SIG-M5 (cell line): Measurements from ENCODE around the gene HLX.

Source experiments
- DNase-seq: peaks from one replicate; lab custom pipeline; 2025; lab: John Stamatoyannopoulos, UW

HLX gene

DNA sequence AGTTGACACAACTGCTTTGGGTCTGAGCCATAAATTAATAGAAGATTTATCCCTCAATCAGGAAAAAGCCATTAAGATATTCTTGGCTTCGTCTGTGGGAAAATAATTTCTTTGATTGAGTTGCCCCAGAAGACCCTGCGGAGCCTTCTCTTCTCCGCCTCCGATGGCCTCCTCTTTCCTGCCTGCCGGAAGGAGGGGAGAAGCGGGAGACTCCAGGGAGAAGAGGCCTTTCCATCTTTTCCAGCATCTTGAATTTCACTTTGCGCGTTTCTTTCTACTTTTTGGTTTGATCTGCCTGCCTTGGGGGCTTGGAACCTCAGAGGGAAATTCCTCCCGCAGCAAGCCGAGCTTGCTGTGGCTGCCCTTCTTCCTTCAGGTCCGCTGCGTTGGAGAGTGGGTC, 16.8 kb downstream of the HLX start:
- no peak for DNase-seq

DNA sequence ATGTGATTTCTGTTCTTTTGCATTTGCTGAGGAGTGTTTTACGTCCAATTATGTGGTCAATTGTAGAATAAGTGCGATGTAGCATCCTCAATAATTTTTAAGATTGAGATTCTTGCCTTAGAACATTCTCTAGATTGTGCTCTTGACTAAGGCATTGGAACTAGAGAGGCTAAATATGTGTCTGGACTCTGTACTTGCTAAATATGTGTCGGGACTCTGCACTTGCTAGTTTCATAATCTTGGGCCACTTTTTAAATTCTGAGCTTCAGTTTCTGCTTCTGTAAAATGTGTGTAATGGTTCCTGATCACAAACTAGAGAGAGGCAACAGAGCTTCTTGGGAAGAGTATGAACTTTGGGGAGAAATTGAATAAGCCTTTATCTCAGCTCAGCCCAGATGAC, 21.6 kb downstream of the HLX start:
- no peak for DNase-seq

DNA sequence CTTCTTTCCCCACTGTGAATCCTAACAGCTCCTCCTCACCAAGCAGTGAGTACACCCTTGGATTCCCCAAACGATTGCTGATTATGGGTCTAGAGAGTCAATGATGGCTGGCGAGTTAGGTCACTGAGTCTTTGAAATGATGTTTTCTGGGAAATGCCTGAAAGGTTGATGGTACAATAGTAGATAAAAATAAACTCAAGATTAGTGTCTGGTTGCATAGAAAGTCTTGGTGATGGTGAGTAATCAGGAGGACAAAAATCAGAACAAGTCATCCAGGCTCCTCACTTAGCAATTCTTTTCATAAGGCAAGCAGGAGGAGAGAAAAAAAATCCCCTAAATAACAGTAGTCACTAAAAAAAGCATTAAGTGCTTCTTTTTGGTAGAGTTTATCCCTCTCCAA, 22.6 kb downstream of the HLX start:
- no peak for DNase-seq

DNA sequence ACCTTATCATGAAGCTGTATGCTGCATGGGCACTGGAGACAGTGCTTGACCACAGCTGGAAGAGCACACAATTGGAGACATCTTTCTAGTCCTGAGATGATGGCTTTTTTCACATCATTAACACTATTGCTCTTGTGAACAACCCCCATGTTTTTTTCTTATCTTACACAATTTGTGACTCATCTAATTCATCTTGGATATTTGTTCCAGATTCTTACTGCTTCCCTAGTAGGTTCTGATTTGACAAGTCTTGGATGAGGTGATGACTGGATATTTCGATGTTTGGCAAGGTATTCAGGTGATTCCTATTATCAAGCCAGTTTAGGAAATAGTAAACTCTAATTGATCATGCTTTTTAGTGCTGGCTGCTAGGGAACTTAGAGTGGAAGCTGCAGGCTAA, 23.7 kb downstream of the HLX start:
- no peak for DNase-seq

DNA sequence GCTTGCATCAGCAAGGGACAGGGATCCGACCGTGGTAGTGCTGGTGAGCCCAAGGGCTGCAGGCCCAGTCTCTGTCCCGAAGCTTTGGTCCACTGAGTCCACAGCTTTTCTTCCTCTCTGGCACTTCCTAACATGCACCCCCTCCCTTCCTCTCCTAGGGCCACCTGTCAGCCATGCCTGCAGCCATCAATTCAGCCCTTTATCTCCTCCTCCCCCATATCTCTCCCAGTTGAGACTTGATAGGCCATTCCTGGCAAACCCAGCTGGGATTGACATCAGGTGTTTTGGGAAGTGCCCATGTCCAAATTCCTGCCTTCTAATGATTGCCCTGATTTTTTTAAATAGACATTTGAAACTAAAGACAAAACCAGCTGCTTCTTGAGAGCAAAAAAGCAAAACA, 25.6 kb downstream of the HLX start:
- DNase-seq: no peak

DNA sequence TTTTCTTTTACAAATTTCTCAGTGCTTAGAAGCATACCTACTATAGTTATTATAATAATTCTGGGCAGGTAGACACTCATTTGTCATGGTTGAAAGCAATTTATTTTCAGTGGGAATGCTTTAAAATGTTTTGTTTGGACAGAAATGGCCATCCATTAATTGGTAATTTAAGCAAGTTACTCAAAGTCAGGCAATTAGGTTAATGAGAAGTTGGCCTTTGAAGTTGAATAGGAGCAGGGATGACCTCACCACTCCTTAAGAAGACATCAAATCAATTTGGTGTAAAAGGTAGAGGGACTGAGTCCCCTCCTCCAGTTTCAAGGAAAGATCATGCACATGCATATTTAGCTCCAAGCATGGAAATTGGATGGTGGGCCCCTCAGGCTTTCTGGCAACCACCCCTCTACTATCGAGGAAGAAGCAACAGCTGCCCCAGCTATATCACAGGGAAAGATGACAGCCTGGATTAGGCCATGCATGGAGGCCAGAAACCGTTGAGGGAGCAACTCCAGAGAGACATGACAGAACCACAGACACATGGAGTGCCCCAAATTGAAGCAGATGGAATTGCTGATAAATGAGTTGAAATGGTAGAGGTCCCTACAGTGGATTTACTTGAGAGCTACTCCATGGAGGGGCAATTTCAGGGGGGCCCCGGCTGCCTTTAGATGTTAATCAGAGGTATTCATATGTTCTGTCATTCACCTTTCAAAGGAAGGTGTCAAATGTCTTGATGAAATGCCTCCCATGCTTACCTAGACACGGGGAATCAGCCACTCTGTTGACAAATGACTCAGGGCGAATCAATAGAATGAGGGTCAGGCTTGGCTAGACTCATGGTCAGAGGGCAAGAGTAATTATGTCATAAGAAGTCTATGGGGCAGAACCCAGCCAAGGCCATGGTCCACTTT, 26.7 kb downstream of the HLX start:
- no peak for DNase-seq

DNA sequence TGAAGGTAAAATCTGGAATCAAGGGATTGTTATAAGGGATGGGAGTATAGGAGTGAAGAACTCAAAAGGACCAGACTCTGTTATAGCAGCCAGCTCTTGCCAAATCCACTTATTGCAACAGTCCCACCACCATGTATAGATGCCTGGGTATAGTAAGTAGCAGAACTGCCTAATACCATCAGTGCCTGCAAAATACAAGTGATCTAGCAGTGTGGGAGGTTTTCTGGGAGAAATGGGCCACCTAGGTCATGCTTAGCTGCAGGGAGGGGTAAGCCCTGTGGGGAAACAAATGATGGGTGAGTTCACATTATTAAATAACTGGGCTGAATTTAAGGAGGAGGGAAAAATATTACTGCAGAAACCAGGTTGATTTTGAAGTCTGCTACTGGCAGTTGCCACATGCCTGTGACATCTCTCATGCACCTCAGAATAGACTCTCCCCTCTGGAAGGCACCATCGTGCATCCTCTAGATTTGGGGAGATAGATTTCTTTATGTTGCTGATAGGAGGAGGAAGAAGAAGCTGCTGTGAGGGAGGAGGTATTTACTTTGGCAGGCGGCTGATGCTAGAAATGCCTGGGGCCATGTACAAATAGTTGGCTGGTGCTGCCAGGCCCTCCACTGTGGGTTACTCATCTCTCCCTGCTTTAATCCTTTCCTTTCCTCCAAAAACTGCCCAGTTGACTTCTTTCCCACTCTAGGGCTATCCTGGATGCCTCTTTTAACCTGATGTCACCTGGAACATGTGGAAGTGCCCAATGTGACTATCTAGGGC, 27.5 kb downstream of the HLX start:
- no peak for DNase-seq

DNA sequence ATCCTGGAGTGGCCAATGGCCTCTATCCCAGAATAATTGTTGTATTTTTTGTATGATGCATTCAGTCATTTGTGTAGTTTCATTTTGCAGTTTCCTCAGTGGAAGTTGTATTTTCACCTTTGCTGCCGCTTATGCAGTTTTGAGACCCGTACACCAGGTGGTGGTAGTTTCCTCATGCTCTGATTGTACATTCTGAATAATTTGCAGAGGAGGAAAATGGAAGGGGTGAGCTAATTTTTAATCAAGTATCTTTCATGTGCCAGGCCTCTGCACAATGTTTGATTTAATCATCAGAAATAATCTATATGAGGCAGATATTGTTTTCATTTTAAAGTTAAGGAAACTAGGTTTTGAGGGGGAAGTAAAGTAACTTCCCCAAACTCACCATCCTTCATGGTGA, 29.5 kb downstream of the HLX start:
- no peak for DNase-seq

DNA sequence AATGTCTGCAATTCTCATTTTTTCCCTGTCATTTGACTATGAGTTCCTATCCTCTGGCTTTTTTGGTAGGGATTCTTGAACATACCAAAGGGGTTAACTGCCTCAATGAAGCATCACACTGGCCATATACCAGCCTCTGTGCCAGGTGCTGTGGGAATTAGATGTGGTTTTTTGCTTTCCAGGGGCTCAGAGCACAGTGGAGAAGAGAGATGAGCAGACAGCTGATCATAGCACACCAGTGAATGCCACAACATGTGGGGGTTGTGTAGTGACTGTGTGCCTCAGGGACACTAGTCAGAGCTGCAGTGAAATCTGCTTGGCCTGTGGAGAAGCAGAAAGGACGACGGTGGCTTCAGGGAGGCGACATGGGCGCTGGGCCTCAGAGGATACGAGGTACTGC, 30.8 kb downstream of the HLX start:
- DNase-seq: no peak

DNA sequence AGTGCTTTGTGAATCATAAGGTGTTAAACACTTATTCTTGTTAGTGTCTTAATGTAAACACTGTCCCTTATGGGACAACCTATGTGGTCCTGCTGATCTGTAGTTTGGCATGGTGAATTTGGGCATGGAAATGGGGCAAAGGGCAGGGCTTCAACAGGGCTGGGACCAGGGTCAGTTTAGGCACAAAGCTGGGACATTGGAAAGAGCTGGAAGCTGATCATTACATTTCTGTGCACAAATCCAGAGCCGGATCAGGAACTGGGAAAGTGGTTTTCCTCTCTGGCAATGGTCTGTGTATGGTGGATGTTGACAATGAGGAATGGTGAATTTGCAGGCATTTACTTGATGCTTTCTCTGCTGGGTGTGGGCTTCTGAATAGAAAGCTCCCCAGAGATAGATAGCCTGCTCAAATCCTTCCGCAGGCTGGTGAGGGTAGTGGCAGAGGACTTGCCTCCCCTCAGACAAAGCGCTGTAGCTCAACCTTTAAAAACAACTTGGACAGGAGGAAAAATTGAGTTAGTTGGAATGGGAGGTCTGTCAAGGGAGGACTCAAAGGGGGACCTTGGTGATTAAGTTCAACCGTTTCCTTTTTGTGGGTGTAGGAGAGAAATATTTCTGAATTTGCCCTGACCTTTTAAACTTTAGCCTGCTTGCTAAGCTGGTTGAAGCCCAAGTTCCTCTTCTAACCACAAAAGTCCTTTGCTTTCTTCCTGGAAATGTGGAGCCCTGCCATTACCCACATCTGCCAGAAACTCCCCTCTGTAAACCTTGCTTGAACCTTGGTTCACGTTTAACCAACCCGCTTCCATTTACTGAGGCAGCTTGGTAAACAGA, 35.3 kb downstream of the HLX start:
- DNase-seq: peak; percentile 24

DNA sequence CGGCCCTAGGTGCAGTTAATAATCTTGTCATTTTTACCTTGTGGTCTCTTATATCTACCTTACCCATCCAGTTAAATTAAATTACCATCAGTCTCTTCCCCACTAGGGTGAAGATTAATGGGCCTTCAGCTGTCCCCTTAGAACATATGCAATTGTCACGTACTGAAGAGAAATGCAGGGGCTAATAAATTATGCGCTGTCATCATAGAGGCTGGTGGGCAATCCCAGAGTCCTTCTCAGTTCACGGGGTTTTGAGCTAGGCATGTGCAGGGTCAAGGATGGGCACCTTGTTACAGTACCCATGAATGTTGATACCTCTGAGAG, 35.8 kb downstream of the HLX start:
- no peak for DNase-seq

DNA sequence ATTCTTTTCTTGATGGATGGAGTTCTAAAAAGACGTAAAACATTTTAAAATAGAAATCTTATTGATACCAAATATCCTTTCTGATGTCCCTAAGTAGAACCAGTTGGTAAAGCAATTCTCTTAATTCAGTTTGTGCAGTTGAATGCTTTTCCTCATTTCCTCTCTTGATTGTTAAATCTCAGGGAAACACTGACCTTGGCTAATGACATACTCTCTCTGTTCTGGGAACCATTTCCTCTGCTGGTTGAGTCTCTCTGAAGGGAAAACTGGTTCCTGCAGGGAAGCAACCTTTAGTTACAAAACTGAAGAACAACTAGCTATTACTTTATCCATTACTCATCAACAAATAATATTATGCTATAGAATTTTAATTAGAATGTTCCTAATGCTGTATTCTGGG, 36.7 kb downstream of the HLX start:
- DNase-seq: no peak

DNA sequence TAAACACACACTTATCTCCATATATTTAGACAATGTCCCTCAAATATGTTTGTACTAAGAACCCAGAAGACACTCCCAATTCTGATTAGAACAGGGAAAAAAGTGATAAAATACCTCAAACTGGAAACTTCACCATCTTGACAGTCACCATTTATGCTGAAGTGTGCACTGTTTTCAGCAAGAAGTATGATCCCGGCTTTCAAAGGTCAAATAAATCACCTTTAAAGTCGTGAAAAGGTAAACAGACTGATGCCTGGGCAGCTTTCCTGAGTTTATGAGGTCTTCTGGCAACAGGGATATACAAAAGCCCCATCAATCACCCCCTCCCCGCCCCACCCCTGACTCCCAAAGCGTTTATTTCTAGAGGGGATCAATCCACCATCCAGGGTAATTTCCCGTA, 37.9 kb downstream of the HLX start:
- no peak for DNase-seq

DNA sequence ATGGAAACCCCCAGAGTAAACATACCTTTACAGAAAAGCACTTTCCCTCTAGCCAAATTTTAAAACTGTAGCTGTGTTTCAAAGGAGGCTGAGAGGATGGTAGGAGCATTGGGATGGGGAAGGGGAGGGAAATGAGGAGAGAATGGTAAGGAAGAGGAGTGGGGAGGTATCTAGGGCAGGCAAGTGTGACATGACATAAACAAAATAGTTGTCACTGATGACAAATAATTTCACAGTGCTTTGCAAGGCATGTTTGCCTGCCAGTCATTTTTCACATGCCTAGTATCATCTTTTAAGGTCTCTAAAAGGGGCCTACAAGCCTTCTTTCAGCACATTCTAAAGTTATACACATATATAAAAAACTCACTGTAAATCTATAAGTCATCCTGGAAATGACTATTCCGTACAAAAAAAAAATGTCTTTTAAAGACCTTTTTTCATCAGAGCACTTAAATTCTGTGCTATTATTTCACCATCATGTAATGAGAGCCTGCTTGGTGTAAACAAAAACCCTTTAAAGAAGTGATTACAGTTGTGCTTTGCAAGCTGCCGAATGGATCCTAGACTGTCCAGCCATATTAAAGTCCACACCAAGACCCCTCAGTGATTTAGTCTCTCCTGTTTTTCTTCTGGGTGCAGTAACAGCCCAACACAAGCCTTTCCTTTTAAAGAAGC, 38.4 kb downstream of the HLX start:
- DNase-seq: no peak

DNA sequence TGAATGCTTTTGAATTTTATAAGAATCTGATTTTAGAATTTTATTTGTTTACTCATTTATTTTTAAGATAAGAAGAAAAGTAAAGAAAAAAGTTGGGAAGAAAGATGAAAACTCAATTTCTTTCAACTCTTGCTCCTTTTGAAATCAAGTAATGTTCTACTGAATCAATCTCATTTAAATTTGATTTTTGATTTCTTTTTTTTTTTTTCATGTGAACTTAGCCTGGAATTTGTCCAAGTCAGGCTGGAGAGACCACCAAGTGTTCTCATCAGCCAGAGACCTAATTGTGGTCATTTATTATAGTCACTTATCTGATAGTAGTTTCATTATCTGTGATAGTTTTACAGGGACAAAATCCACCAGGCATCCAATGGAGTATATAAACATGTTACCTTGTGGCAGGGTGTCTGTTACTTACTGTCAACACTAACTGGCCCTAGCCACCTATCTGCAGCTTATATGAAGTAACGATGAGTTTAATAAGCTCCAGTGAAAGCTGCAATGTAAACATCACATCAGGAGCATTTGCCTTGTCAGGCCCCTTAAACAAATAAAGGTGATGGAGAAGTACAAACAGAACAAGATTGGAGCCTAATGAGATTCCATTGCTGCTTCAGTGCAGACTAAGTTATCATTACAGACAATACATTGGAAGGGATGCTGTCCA, 39.2 kb downstream of the HLX start:
- DNase-seq: no peak

DNA sequence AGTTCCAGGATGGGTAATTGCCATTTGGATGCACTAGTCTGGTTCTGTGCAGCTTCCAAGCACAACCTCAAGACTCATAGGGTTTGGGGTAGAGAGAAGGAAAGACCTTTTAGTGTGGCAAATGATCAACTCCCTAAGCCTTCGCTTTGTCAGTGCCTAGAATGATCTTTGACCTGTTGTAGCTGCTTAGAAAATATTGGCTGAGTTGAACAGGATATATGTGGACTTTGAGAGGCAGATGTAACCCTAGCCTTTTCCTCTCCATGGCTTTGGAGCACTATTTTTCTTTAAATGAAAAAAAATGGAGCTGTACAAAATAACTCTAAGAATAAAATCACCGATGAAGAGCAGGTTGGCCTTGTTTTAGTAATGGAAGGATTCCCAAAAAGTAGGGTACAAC, 41.7 kb downstream of the HLX start:
- DNase-seq: no peak

DNA sequence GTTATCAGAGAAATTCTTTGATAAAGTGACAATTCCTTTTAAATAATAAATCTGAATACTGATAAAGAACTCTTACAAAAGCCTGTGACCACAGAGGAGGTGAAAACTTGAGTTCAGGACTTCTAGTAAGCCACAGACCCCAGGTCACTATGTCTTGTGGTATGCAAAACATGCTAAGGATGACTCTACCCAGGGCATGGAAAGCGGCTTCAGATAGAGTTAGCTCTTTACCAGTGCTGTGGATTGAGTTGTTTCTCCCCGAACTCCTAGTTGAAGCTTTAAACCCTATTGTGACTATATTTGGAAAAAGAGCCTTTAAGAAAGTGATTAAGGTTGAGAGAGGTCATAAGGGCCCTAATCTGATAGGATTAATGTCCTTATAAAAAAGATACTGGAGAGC, 42.3 kb downstream of the HLX start:
- DNase-seq: no peak

DNA sequence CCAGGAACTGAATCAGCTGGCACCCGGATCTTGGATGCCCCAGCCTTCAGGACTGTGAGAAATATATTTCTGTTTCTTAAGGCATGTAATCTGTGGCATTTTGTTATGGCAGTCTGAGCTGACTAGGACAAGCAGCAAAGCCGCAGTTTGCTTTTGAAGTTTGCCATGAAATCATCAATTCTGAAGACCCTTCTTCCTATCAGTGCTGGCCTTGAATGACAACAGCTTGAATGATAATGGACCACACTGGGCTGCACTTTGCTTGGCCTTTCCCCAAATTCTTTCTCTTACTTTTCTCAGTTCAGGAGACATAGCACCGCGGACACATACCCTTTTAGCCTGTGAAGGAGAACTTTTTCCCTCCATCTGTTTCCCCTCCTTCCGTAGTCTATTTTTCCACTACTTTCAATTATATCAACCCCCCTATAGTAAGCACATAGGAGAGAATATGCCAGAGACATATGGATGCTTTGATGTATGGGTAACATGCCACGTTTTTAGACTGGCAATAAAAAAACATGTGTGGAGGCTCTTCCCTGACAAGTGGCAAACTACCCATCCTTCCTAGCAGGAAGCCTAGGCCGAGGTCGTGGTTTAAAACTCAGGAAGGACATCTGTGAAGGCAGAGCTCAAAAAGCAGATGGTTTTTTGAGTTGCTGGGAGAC, 42.9 kb downstream of the HLX start:
- no peak for DNase-seq

DNA sequence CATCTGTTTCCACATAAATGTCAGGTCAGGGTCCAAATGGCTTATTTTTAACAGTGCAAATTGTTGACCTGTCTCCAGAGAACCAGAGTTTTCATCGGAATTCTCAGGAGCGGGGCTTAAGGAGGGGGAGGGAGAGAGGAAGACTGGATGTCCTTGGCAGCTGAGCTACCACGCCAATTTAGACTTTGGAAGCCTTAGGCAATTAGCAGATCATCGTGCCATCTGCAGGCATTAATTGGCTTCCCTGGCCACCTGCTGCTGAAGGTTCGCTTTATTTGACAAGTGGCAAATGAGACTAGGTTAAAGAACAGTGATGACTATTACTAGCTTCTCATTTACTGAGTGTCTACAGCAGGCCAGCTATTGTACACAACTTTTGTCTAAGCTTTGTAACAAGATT, 43.7 kb downstream of the HLX start:
- DNase-seq: no peak

DNA sequence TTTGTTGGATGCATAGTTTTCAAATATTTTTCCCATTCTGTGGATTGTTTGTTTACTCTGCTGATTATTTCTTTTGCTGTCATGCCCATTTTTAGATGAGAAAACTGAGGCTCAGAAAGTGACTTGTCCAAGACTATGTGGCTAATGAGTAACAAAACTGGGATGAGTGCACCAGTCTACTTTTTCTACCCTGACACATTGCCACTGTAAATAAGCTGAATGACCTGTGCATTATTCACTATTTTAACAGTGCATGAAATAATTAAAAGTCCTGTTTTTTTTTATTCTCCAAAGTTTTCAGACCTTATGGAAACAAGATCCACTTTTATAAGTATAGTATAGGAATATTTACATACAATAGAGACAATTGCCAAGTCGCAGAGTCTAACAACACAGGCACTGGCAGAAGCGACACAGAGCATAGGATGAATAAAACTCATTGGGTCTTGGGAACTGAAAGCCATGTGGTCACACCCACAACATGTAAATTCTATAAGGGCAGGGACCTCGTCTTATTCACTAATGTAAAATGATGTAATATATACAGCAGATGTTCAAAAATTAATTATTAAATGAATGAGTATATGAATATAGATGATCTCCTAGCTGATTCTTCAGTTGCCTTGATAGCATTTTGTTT, 45.2 kb downstream of the HLX start:
- no peak for DNase-seq

DNA sequence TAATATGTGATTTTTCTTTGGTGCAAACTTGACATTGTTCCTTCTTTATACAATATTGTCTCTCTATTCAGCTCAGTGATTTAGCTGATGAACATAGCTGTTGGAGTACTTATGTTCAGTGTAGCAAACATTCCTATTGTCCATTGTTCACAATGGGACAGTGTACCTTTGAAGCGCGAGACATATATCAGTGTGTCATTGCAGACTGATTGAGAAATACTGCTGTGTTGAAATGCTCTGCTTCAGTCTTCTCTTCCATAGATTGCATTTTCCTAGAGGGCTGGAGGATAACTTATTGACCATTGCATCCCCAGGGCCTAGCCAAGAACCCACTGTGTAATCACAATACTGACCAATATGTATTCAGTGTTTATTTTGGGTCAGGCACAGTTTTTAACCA, 46.5 kb downstream of the HLX start:
- no peak for DNase-seq
